D721Med (cell line): ENCODE results near the gene CORT.
"Not testable (repeated sequence)": the region's sequence is repeated elsewhere in the genome, so short reads cannot be mapped to it uniquely, and the experiment has no call there.

Source experiments
- DNase-seq: peaks from one replicate; pipeline ENCODE4 v3.0.0; 2011; ENCODE audit warnings: low spot score; ENCODE audit not compliant: insufficient read length
- FAIRE-seq: peaks from 2 replicates; lab custom pipeline; 2011; peaks lifted over from hg19 to GRCh38; lab: Jason Lieb, UNC
- CTCF ChIP-seq: IDR thresholded peaks from 2 replicates; pipeline ENCODE4 v1.5.1; 2012; ENCODE audit warnings: mild to moderate bottlenecking, control low read depth; ENCODE audit not compliant: insufficient read depth; ENCODE audit errors: missing control alignments

Gene CORT

GRCh38 chr1:10471411-10472219 is 21.8 kb downstream of the CORT start:
- DNase-seq (no peak), FAIRE-seq (no peak)
- TF ChIP-seq CTCF, result no peak

- DNase-seq, result peak; percentile 75
- TF ChIP-seq CTCF, result no peak
- FAIRE-seq, result no peak
Observed at GRCh38 chr1:10472220-10473144, 22.7 kb downstream of the CORT start, which contains the start of gene DFFA. Gene DFFA, minus strand, starts transcription at chr1:10472529. Its CDS starts 71 bp downstream, at chr1:10472458.

- no peak for TF ChIP-seq CTCF
- FAIRE-seq (no peak), DNase-seq (no peak)
Observed at GRCh38 chr1:10473145-10473765, 23.4 kb downstream of the CORT start.

- FAIRE-seq, result not testable (repeated sequence)
Observed at GRCh38 chr1:10474309-10474612, 24.4 kb downstream of the CORT start.

GRCh38 chr1:10474613-10475507 is 25.0 kb downstream of the CORT start, which contains the start of gene PEX14:
Gene PEX14, plus strand, starts transcription at chr1:10474950. Its CDS starts 17 bp downstream, at chr1:10474967.
- FAIRE-seq (no peak), DNase-seq (peak; percentile 58)
- no peak for TF ChIP-seq CTCF

More at GRCh38 chr1:10474309-10474612, 24.4 kb downstream of the CORT start:
- not testable (repeated sequence) for DNase-seq

GRCh38 chr1:10475510-10475909 is 25.7 kb downstream of the CORT start:
- no peak for FAIRE-seq
- no peak for DNase-seq
- TF ChIP-seq CTCF, result no peak
